ENCODE results near the gene SAPCD1. TPM values are rescaled to one million over a fixed set of nuclear protein-coding genes. Genes with fewer than 3 reads are reported as not detected.
A peak's percentile ranks its signal among the peaks of the same experiment; 100 is the strongest.

Gene SAPCD1
- total RNA-seq, 1 experiment from 2014 or later = 18.2 TPM

DNA sequence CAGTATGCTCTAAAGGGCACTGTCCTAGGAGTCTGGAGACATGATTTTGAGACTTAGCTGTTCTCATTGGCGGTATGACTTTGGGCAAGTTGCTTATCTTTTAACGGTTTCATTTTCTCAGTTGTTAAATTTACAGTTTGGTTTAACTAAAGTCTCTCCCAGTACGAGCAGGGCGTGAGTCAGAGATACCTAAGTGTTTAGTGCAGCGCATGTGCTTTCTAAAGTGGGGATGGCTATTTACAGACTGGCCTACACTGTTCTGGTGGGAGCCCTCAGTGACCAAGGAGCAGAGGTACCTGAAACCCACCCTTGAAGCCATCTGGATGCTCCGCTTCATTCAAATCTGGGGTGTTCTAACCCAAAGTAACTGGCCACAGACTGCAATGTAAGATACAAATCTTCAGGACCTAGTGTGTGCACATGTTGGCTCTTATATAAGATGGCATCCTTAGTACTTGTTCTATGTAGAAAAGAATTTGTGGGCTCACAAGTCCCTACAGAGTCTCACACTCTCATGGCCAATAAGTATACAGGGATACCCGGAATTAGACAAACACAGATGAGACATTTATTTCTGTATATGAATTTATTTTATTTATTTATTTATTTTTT lies 11.9 kb upstream of the SAPCD1 start:
- Histone ChIP-seq H3K4me2 (ENCODE audit: low read length) (no peak overlapping the region), H3K4me3 (replicated peaks in 1 of 2; ENCODE audit: low read depth in 1 of 2, low read length in 2 of 2) (no peak overlapping the region), H3K27ac (ENCODE audit: low read depth, low read length) (no peak overlapping the region), H4K20me1 (ENCODE audit: insufficient read depth) (no peaks in the 10 kb centered on the region), H3K36me3 (ENCODE audit: control insufficient read depth in 1 of 2, insufficient read depth in 2 of 2, low read length in 2 of 2) (peaks cover 2 to 16% of the 10 kb centered on the region in 2 experiments; a peak in 3 of 4 replicates), H3K9me3 (ENCODE audit: control insufficient read depth in 1 of 2, insufficient read depth in 1 of 2, low read depth in 1 of 2, low read length in 2 of 2) (no peaks in the 10 kb centered on the region), H3K9ac (ENCODE audit: low read length) (no peak overlapping the region), H3K4me1 (ENCODE audit: control insufficient read depth in 1 of 2, insufficient read depth in 2 of 2, low read length in 2 of 2) (peaks cover 3 to 6% of the 10 kb centered on the region in 2 experiments; a peak in 2 of 4 replicates), H3K9me2 (ENCODE audit: insufficient read depth) (no peaks in the 10 kb centered on the region), H3K79me2 (ENCODE audit: insufficient read depth, low read length) (no peaks in the 10 kb centered on the region), H2AFZ (ENCODE audit: low read depth, low read length, poor library complexity, severe bottlenecking) (no peak overlapping the region), H3K27me3 (ENCODE audit: insufficient read depth, low read length) (no peaks in the 10 kb centered on the region)
- TF ChIP-seq, protein P1, sequence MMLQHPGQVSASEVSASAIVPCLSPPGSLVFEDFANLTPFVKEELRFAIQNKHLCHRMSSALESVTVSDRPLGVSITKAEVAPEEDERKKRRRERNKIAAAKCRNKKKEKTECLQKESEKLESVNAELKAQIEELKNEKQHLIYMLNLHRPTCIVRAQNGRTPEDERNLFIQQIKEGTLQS (IDR thresholded peaks at IDR 0.05) = no peak
- TF ChIP-seq ZNF274 (IDR thresholded peaks at IDR 0.05; ENCODE audit: low read depth, low read length) (no peak), ELF1 (IDR thresholded peaks at IDR 0.05; ENCODE audit: borderline replicate concordance, low read depth) (no peak), ZFX (IDR thresholded peaks at IDR 0.05) (no peak), EGR1 (IDR thresholded peaks at IDR 0.05; ENCODE audit: low read depth) (no peak), JUND (IDR thresholded peaks at IDR 0.05) (no peak), RAD21 (IDR thresholded peaks at IDR 0.05; ENCODE audit: low read depth) (no peak), REST (IDR thresholded peaks at IDR 0.05; ENCODE audit: low read depth) (no peak), CBX3 (IDR thresholded peaks at IDR 0.05; ENCODE audit: low read depth) (no peak), SIN3A (IDR thresholded peaks at IDR 0.05; ENCODE audit: low read depth) (no peak), POLR2AphosphoS5 (IDR thresholded peaks at IDR 0.05; ENCODE audit: low read depth, low read length) (no peak), POLR2A (IDR thresholded peaks at IDR 0.05; ENCODE audit: borderline replicate concordance, extremely low read depth, insufficient read depth, insufficient read length) (no peak), CTCF (IDR thresholded peaks at IDR 0.05 in 2 of 3, conservative IDR thresholded peaks at IDR 0.05 in 1 of 3; ENCODE audit: borderline replicate concordance in 1 of 3, insufficient read depth in 1 of 3, low read depth in 2 of 3, low read length in 2 of 3) (no peak)
- TF ChIP-seq, protein P2, sequence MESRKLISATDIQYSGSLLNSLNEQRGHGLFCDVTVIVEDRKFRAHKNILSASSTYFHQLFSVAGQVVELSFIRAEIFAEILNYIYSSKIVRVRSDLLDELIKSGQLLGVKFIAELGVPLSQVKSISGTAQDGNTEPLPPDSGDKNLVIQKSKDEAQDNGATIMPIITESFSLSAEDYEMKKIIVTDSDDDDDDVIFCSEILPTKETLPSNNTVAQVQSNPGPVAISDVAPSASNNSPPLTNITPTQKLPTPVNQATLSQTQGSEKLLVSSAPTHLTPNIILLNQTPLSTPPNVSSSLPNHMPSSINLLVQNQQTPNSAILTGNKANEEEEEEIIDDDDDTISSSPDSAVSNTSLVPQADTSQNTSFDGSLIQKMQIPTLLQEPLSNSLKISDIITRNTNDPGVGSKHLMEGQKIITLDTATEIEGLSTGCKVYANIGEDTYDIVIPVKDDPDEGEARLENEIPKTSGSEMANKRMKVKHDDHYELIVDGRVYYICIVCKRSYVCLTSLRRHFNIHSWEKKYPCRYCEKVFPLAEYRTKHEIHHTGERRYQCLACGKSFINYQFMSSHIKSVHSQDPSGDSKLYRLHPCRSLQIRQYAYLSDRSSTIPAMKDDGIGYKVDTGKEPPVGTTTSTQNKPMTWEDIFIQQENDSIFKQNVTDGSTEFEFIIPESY (IDR thresholded peaks at IDR 0.05; ENCODE audit: extremely low read depth, insufficient replicate concordance, low read length) = no peak
- ChIA-PET CTCF (no interaction called here), POLR2A (no interaction called here), RAD21 (ENCODE audit: low non-redundant PET in 1 of 2, low total read pairs in 2 of 2, uncharacterized antibody in 2 of 2, unreplicated experiment in 2 of 2) (no interaction called here)
- ATAC-seq = no peak
- intact Hi-C loops (cut with micrococcal nuclease) = no loop called here
- TSS peak; percentile 12 for BruUV-seq (replicated peaks)
- DNase-seq (ENCODE audit: low read depth, low spot score) = no peak

Measured in HCT116 (cell line).